Epithelial cell of esophagus (primary cell): ENCODE data around the gene RNF180.

Experiments
- DNase-seq: peaks from one replicate; pipeline ENCODE4 v3.0.0; 2010; ENCODE audit warnings: low read depth
- H3K4me3 ChIP-seq: 2 replicates; pipeline ENCODE4 v1.5.1; 2011; ENCODE audit warnings: mild to moderate bottlenecking, low read length, control low read depth
- CTCF ChIP-seq: IDR thresholded peaks from 2 replicates; pipeline ENCODE4 v1.5.1; 2011; ENCODE audit warnings: low read depth, mild to moderate bottlenecking, low read length, control low read depth, inconsistent platforms; ENCODE audit not compliant: insufficient read depth; ENCODE audit errors: missing control alignments

Gene RNF180

GRCh38 chr5:64165500-64166200 is at the start of gene RNF180:
Gene RNF180, plus strand, starts transcription at chr5:64165843. Its CDS starts 34,965 bp downstream, at chr5:64200808.
- peak; percentile 59 for DNase-seq
- no peak for TF ChIP-seq CTCF
- peak within 1 kb of the TSS; percentile 65 for H3K4me3 ChIP-seq

GRCh38 chr5:64125521-64125920 is 40.1 kb upstream of the RNF180 start:
- DNase-seq, result no peak
- TF ChIP-seq CTCF, result no peak
- H3K4me3 ChIP-seq, result no peak overlapping the region

- no peak for DNase-seq
- TF ChIP-seq CTCF, result no peak
- H3K4me3 ChIP-seq, result no peak overlapping the region
Measured at GRCh38 chr5:64126202-64126741, 39.4 kb upstream of the RNF180 start.

GRCh38 chr5:64140018-64140417 is 25.6 kb upstream of the RNF180 start:
- DNase-seq, result no peak
- no peak for TF ChIP-seq CTCF
- no peak overlapping the region for H3K4me3 ChIP-seq

GRCh38 chr5:64144425-64145215 is 21.0 kb upstream of the RNF180 start:
- DNase-seq, result peak; percentile 85
- no peak for TF ChIP-seq CTCF
- H3K4me3 ChIP-seq, result no peak overlapping the region

- TF ChIP-seq CTCF, result no peak
- H3K4me3 ChIP-seq, result no peak overlapping the region
- no peak for DNase-seq
Measured at GRCh38 chr5:64145216-64145895, 20.3 kb upstream of the RNF180 start.
